GM21447 (cell line): ENCODE results near the gene QSOX1.
"Not testable (repeated sequence)": the region's sequence is repeated elsewhere in the genome, so short reads cannot be mapped to it uniquely, and the experiment has no call there.

ENCODE experiments used
- ATAC-seq: cut with Tn5 transposase; IDR thresholded peaks from one replicate; pipeline ENCODE4 v1.9.1; 2021; ENCODE audit not compliant: unreplicated experiment

Gene QSOX1, protein sequence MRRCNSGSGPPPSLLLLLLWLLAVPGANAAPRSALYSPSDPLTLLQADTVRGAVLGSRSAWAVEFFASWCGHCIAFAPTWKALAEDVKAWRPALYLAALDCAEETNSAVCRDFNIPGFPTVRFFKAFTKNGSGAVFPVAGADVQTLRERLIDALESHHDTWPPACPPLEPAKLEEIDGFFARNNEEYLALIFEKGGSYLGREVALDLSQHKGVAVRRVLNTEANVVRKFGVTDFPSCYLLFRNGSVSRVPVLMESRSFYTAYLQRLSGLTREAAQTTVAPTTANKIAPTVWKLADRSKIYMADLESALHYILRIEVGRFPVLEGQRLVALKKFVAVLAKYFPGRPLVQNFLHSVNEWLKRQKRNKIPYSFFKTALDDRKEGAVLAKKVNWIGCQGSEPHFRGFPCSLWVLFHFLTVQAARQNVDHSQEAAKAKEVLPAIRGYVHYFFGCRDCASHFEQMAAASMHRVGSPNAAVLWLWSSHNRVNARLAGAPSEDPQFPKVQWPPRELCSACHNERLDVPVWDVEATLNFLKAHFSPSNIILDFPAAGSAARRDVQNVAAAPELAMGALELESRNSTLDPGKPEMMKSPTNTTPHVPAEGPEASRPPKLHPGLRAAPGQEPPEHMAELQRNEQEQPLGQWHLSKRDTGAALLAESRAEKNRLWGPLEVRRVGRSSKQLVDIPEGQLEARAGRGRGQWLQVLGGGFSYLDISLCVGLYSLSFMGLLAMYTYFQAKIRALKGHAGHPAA

DNA sequence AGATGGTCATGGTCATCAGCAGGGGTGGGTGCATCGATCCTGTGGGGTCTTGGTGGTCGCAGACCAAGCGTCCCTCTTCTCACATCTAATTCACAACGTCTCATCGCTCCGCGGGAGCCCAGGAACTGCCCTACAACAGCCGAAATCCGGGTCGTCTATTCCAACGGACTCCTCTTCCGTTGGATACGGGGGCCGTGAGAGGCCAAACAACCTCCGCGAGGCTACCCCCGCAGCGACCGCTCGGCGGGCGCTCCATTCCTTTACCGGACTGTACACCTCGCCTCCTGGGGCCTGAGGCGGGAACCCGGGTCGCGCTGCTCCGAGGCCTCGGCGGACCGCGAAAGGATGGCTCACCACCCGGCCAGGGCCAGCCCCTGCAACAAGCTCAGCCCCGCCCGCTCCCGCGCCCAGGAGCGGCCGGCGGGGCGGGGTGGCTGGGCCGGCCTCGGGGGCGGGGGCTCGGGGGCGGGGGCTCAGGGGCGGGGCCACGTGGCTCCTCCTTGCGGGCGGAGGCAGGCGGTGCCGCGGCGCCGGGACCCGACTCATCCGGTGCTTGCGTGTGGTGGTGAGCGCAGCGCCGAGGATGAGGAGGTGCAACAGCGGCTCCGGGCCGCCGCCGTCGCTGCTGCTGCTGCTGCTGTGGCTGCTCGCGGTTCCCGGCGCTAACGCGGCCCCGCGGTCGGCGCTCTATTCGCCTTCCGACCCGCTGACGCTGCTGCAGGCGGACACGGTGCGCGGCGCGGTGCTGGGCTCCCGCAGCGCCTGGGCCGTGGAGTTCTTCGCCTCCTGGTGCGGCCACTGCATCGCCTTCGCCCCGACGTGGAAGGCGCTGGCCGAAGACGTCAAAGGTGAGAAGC, at the start of gene QSOX1:
Gene QSOX1, plus strand, starts transcription at position 545 of the 857 bp plus-strand sequence. Its CDS starts 39 bp downstream, at position 584.
- ATAC-seq, result peak; percentile 87

DNA sequence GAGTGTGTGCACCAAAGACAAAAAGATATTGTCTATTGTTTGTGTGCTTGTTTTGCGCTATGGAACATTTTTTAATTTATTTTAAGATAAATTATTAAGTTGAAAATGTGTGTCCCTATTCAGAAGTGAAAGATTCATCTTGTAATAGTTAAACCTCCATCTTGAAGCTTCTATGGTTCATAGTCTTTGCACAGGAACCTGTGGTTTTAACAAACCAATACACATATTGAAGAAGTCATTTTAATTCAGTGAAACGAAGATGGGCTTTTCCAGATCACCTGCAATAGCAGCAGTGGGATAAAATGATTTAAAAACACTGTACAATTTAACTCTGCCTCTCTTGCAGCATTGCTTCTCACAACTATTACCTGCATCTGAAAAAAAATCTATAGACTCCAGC, 42.6 kb upstream of the QSOX1 start:
- ATAC-seq, result no peak

DNA sequence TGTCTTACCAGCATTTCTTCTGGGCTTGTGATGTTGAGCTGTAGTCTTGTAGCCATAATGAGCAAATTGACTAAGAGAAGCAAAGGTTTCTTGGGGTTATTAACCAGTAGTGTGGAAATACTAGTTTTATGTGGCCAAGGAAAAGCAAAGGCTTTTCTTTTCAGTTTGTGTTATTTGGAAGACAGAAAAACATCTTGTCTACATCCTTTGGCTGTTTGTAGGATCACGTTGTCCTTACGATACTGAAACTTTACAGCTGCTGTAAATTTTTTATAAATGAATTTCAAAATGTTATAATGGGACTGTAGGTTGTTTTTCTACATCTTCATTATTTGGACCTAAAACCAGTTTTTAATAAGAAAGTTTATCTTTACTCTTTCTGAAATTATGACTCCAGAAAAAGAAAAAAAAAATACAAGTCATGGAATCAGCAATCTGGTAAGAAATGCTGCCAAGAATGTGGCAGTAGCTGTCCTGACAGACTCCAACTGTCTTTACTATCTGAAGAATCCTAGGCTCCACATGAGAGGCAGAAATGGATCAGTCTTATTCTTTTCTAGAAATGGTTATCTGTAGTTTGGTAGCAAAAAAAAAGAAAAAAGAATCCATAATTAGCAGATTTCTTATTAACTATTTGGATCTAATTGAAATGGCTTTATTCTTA, 41.6 kb upstream of the QSOX1 start:
- no peak for ATAC-seq

DNA sequence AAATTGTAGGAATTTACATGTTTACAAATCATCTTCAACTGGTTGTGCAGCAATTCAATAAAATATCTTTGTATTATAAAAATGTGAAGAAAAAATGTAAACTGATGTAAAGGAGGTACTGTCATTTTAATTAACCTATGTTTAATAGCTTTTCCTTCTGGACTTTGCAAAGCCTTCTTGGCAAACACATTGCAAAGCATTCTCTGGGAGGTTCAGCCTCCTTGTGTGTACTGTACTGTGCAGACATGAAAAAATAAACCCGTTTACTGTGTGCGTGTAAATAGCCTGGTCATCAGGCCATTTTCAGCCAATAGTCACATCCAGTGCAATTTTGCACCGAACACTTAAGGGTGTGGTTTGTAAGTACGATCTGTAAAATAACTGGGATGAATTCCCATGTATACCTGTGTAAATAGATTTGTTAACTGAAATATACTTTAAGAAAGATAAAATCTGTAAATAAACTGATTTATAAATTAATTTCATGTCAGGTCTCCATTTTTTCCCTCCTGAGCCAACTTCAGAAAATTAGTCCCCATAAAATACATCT, 40.2 kb upstream of the QSOX1 start:
- no peak for ATAC-seq

DNA sequence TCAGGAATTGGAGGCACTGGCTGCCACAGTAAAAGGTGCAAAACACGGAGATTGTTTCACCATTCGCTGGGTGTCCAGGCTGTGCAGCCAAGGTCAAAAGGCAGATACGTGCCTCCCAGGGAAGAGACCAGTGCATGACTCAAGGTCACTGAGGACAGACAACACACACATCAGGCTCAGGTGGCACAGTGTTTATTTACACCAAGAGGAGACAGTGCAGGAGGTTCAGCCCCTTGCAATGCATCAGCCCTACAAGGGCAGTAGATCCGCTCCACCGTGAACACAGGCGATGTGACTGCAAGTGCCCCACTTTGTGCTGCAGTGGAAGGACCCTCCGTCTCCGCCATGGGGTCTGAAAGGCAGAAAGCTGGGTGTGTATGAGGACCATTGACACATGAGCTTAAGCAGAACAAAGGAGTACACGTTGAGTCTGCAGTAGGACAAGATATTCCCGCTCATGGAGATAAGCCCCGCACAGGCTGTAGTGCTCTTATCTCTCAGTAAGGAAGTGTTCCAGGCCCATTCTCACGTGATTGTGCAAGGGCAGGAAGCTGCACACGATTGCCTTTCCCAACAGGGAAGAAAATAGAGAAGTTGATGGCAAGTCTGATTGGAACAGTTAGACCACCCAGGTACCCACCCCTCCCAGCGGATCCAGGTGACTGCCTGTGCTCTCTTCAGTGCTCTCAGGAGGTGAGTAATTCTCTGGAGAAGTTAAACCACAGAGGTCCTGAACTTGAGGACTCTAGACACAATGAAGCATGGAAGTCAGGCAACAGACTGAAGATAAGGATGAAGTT, 37.5 kb upstream of the QSOX1 start:
- ATAC-seq, result no peak

DNA sequence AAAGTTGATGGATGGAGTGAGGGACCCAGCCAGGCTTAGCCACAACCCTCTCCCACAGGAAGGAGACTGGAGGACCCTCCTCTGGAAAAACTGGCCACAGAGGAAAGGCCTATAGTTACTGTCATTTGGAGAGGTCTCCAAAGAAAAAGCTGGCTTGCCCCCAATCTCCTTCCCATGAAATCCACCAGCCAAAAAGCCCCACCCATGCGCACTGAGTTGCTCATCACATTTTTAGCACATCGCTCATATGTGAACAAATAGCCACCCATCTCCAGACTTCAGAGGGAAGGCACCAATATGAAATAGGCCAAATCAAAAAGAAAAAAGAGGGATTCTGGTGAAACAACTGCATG, 36.9 kb upstream of the QSOX1 start:
- ATAC-seq, result no peak

DNA sequence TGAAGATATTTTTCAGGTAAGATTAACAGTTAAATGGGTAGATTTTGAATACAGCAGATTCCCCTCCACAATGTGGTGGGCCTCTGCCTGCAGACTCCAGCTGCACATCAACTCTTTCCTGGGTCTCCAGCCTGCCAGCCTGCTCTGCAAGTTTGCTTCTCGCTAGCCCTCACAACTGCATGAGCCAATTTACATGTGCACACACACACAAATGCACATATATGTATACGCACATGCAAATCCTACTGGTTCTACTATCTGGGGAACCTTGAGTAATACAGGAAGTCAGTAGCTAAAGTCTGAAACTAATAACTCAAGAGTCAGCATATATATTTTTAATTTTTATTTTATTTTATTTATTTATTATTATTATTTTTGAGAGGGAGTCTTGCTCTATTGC, 34.8 kb upstream of the QSOX1 start:
- no peak for ATAC-seq

DNA sequence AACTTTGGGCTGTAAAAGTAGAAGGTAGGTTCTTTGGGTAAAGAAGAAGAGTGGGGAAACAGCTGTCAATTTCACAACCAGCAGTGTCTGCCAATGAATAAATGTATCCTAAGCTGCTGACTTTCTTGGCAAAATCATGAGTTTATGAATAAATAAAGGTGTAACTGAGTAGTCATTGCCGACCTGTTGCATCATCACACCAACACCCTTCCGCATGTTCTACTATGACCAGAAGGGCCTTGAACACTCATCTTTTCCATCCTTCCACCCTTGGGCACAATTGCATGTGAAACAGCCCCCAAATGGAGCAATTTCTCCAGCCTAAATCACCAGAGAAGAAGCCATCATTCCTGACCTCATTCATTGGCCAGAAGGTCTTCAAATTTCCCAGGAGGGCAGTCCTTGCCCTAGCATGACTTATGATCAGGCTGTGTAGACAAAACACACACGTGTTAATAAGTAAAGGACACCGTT, 31.2 kb upstream of the QSOX1 start:
- ATAC-seq, result no peak

DNA sequence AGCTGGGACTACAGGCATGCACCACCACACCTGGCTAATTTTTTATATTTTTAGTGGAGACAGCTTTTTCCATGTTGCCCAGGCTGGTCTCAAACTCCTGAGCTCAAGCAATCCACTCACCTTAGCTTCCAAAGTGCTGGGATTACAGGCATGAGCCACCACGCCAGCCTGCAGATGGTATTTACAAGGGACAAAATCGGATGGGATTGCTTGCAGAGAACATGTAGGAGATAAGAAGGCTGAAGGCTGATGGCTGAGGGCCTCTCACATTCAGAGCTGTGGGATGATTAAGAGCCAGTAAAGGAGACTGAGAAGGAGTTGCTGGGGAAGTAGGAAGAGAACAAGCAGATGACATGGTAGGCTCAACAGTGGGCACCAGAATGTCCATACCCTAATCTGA, 24.0 kb upstream of the QSOX1 start:
- no peak for ATAC-seq

DNA sequence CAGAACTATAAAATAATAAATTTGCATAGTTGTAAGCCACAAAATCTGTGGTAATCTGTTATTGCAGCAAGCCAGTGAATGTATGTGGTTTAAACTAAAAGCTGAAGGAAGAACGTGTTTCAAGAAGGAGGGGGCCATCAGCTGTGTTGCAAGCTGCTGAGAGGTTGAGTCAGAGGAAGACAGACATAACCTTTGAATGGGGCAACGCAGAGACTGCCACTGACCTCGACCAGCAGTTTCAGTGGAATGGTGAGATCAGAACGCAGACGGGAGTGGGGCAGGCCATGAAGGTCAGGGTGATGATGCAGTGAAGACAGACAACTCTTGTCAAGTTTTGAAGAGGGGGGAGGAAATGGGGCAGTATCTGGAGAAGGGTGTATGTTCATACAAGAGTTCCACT, 23.2 kb upstream of the QSOX1 start:
- ATAC-seq, result no peak

DNA sequence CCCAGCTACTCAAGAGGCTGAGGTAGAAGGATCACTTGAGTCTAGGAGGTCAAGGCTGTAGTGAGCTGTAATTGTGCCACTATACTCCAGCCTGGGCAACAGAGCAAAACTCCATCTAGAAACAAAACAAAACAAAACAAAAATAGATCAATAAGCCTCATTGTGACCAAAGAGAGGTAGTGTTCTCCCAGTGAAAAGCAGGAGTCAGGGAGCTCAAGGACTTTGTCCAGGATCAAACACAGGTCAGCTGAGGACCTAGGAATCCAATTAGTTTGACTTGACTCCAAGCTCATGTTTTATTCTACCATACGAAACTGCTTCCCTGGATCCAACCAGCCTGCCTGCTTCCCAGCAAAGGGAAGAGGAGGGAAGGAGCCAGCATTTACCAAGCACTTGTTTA, 21.5 kb upstream of the QSOX1 start:
- ATAC-seq, result no peak

DNA sequence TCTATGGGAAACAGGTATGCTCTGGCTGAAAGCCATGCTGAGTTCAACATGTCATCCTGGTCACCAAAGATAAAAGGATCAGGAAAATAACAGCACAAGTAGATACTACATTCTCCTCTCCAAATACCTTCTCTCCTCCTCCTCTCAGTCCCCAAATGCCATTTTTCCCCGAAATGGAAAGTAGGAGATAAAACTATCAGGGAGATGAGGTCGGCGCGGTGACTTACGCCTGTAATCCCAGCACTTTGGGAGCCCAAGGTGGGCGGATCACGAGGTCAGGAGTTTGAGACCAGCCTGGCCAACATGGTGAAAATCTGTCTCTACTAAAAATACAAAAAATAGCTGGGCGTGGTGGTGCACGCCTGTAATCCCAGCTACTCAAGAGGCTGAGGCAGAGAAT, 21.0 kb upstream of the QSOX1 start:
- not testable (repeated sequence) for ATAC-seq

DNA sequence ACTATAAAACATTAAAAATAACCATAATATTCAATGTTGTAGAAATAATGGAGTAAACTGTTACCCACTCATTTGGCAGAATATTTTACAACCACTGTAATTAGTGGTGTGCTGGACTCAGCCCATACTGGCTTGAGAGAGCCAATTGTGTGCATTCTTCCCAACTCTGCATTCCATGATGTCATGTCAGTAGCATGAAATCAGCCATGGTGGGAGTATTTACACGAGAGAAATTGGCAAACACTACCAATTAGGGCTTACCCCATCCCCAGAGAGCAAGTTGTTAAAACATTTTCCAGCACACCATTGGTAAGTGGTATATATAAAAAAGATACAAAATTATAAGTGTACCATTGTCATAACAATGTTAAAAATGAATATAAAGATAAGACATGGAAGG, 19.1 kb upstream of the QSOX1 start:
- ATAC-seq, result no peak

DNA sequence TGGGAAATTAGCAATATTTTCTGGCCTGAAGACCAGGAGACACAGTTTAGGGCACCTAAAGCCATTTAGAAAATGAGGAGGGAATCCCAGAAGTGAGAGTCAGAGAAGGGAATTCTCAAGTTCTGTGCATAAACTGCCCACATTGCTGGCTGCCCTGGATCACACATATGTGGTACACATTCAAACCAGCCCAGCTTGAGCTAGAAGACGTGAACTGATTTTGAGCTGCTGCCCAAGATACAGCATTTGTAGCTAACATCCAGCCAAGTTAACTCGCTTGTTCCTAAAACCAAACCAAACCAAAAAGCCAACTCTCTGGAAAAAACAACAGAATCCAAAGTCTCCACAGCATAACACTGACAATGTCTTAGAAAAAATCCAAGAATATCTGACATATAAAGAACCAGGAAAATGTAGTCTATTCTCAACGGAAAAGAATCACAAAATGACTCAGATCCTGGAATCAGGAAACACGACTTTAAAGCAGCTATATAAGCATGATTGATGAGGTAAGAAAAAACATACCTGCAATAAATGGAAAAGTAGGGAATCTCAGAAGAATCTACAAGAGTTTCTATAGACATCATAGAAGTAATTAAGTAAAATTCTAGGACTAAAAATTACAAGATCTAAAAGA, 18.2 kb upstream of the QSOX1 start:
- no peak for ATAC-seq

DNA sequence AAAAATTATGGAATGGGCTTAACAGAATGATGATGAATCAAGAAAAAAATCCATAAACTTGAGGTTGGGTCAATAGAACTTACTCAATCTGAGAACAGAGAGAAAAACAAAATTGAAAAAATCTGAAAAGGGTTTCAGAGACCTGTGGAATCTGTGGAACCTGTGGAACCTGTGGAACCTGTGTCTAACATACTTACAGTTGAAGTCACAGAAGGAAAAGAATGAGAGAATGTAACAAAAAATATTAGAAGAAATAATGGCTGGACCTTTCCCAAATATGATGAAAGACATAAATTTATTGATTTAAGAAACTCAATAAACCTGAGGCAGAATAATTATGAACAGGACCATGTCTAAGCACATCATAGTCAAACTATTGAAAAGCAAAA, 17.7 kb upstream of the QSOX1 start:
- no peak for ATAC-seq

DNA sequence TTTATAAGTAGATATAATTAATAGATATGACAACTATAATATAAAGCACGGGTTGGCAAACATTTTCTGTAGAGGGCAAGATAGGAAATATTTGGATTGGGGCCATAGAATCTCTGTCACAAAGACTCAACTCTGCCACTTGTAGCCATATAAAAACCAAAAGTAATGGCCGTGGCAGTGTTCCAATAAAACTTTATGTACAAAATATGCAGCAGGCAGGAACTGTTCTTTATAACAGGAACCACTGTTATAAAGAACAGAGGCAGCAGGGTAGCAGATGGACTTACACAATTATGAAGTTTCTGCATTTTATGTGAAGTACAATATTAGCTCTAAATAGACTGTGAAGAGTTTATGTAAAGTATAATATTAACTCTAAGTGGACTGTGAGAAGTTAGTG, 16.9 kb upstream of the QSOX1 start:
- no peak for ATAC-seq

DNA sequence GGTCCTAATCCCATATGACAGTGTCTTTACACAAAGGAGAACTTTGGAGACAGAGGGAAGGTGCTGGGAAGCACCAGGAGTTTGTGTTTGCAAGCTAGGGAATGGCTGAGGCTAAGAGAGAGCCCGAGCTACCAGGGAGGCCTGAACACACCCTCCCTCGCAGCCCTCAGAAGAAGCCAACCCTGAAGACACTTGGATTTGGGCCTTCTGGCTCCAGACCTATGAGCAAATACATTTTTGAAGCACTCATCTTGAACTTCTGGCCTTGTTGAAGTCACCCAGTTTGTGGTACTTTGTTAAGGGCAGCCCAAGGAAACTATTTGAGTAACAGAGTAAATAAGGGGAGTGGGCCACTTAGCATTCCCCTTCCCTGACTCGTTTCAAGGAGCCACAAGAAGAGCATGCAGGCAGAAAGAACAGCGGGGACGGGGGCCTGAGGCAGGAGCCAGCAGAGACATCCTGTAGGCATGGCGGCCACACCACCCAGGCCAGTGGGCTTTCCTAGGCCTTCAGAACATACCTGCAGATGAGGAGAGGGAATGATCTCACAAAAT, 13.2 kb upstream of the QSOX1 start:
- no peak for ATAC-seq

DNA sequence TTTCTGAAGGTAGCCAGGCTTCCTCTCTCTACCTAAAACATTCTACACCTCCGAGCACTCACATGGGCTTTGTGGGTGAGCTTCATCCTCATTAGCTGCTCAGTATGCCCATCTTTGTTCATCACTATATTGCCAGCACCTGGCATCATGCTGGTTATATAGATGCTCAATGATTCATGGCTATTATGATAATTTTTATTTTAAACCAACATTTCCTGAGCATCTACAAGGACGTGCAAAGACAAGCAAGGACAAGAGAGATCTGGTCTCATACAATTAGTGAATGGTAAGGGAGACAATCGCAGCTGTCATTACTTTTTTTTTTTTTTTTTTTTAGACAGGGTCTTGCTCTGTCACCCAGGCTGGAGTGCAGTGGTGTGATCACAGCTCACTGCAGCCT, 11.3 kb upstream of the QSOX1 start:
- ATAC-seq, result no peak
